Measurements from ENCODE around the gene SOCS6.

DNA sequence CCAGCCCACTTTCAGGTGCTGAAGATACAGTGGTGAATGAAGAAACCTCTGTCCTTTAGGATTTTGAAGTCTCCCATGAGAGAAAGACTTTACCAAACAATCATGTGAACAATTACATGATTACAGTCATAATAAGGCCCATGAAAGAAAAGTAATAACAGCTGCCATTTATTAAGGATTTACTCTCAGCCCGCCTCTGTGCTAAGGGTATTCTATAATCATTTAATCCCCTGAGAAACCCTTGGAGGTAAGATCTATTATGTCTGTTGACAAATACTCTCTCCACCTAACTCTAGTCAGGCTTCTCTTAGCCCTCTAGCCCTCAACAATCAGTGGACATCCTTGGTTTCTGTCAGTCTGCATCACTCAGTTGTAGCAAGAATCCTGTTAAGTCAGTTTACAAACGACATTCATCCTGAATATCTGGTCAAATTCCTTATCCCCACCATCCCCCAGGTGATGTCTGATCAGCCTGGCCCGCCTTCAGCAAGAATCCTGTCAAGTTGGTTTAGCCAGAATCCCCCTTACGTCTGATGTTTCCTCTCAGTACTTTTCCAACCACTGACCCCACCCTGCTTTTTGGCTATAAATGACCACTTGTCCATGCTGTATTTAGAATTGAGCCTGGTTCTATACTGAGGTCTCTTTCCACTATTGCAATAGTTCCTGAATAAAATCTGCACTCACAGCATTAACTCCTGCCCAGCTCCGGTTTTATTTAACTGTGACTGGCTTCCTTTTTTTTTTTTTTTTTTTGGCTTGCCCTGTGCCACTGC lies 12.2 kb upstream of the SOCS6 start:
- TF ChIP-seq YY1 (IDR thresholded peaks at IDR 0.05; ENCODE audit: insufficient read depth, insufficient replicate concordance, low read depth, low read length) (no peak), PHF8 (CRISPR knock-in tag; IDR thresholded peaks at IDR 0.05) (no peak)
- TF ChIP-seq, protein P1, sequence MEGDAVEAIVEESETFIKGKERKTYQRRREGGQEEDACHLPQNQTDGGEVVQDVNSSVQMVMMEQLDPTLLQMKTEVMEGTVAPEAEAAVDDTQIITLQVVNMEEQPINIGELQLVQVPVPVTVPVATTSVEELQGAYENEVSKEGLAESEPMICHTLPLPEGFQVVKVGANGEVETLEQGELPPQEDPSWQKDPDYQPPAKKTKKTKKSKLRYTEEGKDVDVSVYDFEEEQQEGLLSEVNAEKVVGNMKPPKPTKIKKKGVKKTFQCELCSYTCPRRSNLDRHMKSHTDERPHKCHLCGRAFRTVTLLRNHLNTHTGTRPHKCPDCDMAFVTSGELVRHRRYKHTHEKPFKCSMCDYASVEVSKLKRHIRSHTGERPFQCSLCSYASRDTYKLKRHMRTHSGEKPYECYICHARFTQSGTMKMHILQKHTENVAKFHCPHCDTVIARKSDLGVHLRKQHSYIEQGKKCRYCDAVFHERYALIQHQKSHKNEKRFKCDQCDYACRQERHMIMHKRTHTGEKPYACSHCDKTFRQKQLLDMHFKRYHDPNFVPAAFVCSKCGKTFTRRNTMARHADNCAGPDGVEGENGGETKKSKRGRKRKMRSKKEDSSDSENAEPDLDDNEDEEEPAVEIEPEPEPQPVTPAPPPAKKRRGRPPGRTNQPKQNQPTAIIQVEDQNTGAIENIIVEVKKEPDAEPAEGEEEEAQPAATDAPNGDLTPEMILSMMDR (CRISPR knock-in tag; IDR thresholded peaks at IDR 0.05), result no peak

Data from HepG2 (cell line).